Astrocyte of the cerebellum (primary cell): Measurements from ENCODE around the gene S100A16.

Experiments
- DNase-seq: peaks from one replicate; pipeline ENCODE4 v3.0.0-alpha.2; 2011; ENCODE audit warnings: low read depth
- H3K4me3 ChIP-seq: 2 replicates; pipeline ENCODE4 v1.5.1; 2011; ENCODE audit warnings: mild to moderate bottlenecking, low read depth, low read length, moderate library complexity
- in situ Hi-C: cut with HindIII; loops from 2 replicates; pipeline ENCODE4 v1.10.0; 2017; ENCODE audit warnings: low sequenced_read_pairs
- TF ChIP-seq, protein P1 (sequence below): IDR thresholded peaks from 2 replicates; pipeline ENCODE4 v1.5.1; 2012; ENCODE audit warnings: low read length, low read depth, moderate library complexity, mild to moderate bottlenecking; ENCODE audit errors: missing control alignments

Gene S100A16

DNA sequence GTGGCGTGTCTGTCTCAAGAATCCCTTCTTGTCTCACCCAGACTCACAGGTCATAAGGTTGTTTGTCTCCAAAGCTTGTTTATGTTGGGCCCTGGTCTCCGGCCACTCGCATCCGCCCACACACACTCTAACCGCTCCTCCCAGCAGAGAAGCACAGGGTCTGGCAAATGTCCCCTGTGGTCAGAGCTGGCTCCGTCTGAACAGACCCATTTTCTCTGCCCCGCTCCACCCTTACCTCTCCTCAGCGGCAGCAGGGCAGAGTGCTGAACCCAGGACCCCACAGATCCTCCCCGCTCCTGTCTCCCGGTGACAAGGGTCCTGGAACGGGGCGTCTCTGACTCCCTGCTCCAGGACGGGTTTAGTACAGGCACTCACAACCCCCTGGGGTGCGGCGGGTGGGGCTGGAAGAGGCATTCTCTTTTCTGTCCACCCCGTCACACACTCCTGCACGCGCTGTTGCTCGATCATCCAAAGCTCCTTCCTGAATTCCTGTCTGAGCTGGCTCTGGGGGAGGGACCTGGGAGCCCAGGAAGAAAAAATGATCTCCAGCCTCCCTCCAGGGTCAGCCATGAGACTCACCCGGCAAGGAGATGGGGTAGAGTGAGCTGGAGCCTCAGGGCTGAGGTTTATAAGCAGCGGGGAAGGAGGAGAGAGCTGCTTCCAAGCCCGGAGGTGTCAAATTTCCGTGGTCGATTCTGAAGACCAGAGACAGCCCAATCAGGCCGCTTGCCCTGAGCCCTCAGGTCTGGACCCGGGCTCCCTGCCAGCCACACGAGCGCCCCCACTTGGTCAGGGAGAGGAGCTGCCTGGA is 14.2 kb upstream of the S100A16 start, which contains the start of gene S100A13:
TSS of gene S100A13 (minus strand) at position 602 of the 811 bp plus-strand sequence. CDS start 1,033 bp downstream, outside the sequence.
- TF ChIP-seq, protein P1, sequence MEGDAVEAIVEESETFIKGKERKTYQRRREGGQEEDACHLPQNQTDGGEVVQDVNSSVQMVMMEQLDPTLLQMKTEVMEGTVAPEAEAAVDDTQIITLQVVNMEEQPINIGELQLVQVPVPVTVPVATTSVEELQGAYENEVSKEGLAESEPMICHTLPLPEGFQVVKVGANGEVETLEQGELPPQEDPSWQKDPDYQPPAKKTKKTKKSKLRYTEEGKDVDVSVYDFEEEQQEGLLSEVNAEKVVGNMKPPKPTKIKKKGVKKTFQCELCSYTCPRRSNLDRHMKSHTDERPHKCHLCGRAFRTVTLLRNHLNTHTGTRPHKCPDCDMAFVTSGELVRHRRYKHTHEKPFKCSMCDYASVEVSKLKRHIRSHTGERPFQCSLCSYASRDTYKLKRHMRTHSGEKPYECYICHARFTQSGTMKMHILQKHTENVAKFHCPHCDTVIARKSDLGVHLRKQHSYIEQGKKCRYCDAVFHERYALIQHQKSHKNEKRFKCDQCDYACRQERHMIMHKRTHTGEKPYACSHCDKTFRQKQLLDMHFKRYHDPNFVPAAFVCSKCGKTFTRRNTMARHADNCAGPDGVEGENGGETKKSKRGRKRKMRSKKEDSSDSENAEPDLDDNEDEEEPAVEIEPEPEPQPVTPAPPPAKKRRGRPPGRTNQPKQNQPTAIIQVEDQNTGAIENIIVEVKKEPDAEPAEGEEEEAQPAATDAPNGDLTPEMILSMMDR = peak; percentile 76
- DNase-seq = peak; percentile 93
- in situ Hi-C loops = no loop called here
- H3K4me3 ChIP-seq = peak within 1 kb of the TSS; percentile 59

DNA sequence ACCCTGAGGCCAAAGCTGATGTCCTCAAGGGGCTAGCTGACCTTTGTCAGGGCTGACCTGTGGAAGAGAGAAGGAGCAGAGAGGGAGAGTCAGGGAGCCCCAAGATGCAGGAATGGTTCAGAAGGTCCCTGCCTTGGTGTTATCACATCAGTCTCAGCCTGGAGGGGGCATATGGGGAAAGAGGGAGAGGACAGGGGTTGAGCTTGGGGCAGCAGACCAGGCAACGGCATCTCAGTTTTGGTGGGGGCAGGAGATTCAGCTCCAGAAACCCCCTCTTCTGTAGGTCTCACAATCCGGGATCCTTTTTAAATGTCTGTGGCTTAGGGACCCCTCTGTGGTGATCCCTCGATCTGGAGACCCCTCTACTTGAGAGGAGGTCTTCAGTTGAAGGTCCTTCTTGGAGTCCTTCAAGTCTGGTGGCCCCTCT is 13.6 kb upstream of the S100A16 start:
- DNase-seq = no peak
- in situ Hi-C loops = no loop called here
- TF ChIP-seq, protein P1 = no peak
- H3K4me3 ChIP-seq = peak overlapping the region; percentile 59

DNA sequence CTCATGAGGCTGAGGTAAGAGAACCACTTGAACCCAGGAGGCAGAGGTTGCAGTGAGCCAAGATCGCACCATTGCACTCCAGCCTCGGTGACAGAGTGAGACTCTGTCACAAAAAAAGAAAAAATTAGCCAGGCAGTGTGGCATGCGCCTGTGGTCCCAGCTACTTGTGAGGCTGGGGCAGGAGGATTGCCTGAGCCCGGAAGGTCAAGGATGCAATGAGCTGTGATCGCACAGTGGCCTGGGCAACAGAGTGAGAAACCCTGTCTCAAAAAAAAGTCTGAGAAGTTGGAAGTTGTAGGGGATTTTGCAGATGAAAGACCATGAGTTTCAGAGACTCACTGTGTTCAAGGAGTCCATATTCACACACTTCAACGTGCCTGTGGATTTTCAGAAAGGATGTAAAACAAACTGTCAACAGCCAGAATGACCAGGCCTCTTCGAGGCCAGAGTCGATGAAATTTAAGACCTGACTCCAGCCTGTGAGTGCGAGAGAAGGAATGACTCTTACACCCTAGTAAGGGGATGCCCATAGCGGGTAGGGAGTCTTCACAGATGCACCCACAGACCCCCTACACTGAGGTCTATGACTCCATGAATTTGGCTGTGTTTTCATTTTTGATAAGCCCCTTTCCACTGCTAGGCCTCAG is 12.2 kb upstream of the S100A16 start:
- TF ChIP-seq, protein P1 = no peak
- DNase-seq = no peak
- in situ Hi-C loops = no loop called here
- H3K4me3 ChIP-seq = peak overlapping the region; percentile 4

DNA sequence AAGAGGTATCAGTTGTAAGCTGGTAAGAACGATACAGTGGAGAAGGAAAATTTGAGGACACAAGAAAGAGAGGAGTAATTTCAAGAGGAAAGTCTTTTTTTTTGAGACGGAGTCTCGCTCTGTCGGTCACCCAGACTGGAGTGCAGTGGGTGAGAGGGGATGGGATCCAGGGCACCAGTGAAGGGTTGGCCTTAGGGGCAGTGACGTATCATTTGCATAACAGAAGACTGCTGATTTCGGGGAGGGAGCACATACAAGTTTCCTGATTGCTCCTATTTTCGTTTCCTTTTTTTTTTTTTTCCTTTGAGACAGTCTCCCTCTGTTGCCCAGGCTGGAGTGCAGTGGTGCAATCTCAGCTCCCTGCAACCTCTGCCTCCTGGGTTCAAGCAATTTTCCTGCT is 10.2 kb upstream of the S100A16 start:
- no peak overlapping the region for H3K4me3 ChIP-seq
- DNase-seq = no peak
- in situ Hi-C loops = no loop called here
- TF ChIP-seq, protein P1 = no peak

DNA sequence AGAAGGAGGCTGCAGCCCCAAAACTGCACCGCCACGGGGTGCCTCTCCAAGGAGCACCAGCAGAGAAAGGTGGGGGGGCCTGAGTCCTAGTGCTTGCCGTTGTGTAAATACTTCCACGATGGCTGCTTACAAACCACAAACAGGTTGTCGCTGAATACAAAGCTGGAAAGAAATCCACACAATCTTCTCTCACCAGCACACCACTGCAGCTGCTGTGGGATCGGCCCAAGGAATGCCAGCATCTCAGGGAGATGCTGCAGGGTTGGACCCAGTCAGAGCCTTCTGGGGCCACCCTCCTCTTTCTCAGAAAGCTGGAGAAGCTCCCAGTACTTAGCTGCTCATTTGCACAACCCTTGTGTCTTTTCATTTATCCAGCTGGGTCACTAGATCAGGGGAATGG is 6.2 kb upstream of the S100A16 start:
- H3K4me3 ChIP-seq = no peak overlapping the region
- TF ChIP-seq, protein P1 = no peak
- in situ Hi-C loops = no loop called here
- DNase-seq = no peak

DNA sequence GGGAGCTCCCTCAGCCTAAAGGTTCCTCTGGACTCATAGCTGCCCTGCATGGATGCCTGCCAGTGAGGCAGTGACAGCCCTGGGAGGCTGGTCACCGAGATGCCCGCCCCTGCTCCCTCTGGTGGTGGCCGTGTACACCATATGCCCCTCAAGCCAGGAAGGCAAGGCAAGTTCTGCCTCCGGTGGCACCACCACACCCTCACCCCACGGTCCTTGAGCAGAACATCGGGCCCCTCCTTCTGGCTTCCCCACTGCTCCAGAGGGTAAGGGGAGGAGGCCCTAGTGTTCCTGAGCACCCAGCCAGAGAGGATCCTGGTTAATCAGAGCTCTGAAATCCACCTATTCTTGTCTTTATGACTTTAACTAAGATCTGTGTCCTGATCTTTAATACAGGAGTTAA is 4.7 kb upstream of the S100A16 start:
- TF ChIP-seq, protein P1 = no peak
- no peak for DNase-seq
- in situ Hi-C loops = no loop called here
- H3K4me3 ChIP-seq = no peak overlapping the region
